Activated CD4-positive, alpha-beta T cell treated with anti-CD3 and anti-CD28 coated beads, Interleukin-2, amount 10 ng/mL, durations not matched to agents 24 days and 14 days (primary cell): Measurements from ENCODE around the gene DARS2. TPM values are rescaled to one million over a fixed set of nuclear protein-coding genes. Genes with fewer than 3 reads are reported as not detected.

ENCODE experiments used
- DNase-seq: peaks from one replicate; pipeline ENCODE4 v3.0.0; 2022
- H3K27ac Mint-ChIP-seq: one replicate; pipeline ENCODE4 v1.8.0; 2022; ENCODE audit warnings: mild to moderate bottlenecking, mixed read lengths
- H3K27me3 Mint-ChIP-seq: one replicate; pipeline ENCODE4 v1.8.0; 2022; ENCODE audit warnings: mixed read lengths
- H3K36me3 Mint-ChIP-seq: one replicate; pipeline ENCODE4 v1.8.0; 2022; ENCODE audit warnings: low read depth, mild to moderate bottlenecking, mixed read lengths
- H3K4me1 Mint-ChIP-seq: one replicate; pipeline ENCODE4 v1.8.0; 2021; ENCODE audit warnings: mixed read lengths
- H3K4me3 Mint-ChIP-seq: one replicate; pipeline ENCODE4 v1.8.0; 2022; ENCODE audit warnings: mild to moderate bottlenecking, moderate library complexity, mixed read lengths
- H3K9me3 Mint-ChIP-seq: one replicate; pipeline ENCODE4 v1.8.0; 2021; ENCODE audit warnings: mixed read lengths
- intact Hi-C: fragments of 100-400 bp; cut with micrococcal nuclease; formaldehyde crosslinking; loops from one replicate; pipeline ENCODE4 v1.15.1; 2023
- total RNA-seq: library from RNA; stranded (reverse); gene quantifications from 2 replicates; pipeline ENCODE4 v1.2.3, GENCODE V29; 2022

The DARS2 gene
- total RNA-seq, 1 donor from 2014 or later = 47.6 TPM

DNA sequence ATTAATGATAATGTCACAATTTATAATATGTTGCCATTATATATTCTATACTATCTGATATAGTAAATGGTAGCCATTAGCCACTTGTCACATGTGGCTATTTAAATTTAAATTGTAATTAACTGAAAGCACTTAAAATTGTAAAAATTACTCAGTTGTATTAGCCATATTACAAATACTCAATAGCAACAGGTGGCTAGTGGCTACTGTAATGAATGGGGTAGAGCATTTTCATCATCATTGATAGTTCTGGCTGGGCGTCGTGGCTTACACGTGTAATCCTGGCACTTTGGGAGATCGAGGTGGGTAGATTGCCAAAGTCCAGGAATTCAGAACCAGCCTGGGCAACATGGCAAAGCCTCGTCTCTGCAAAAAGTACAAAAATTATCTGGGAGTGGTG is 60.2 kb downstream of the DARS2 start:
- H3K27me3 Mint-ChIP-seq = no peaks in the 10 kb centered on the region
- DNase-seq = no peak
- H3K27ac Mint-ChIP-seq = no peak overlapping the region
- no peak overlapping the region for H3K4me3 Mint-ChIP-seq
- intact Hi-C loops = no loop called here
- H3K9me3 Mint-ChIP-seq = no peaks in the 10 kb centered on the region
- peaks cover 36% of the 10 kb centered on the region for H3K36me3 Mint-ChIP-seq
- peaks cover 11% of the 10 kb centered on the region for H3K4me1 Mint-ChIP-seq

- no peaks in the 10 kb centered on the region for H3K9me3 Mint-ChIP-seq
- no peaks in the 10 kb centered on the region for H3K27me3 Mint-ChIP-seq
- intact Hi-C loops = no loop called here
- no peak for DNase-seq
- peaks cover 11% of the 10 kb centered on the region for H3K4me1 Mint-ChIP-seq
- peaks cover 33% of the 10 kb centered on the region for H3K36me3 Mint-ChIP-seq
- peak overlapping the region; percentile 16 for H3K27ac Mint-ChIP-seq
- H3K4me3 Mint-ChIP-seq = no peak overlapping the region
These were observed 62.5 kb downstream of the DARS2 start for GRCh38 chr1:173886746-173887611.

DNA sequence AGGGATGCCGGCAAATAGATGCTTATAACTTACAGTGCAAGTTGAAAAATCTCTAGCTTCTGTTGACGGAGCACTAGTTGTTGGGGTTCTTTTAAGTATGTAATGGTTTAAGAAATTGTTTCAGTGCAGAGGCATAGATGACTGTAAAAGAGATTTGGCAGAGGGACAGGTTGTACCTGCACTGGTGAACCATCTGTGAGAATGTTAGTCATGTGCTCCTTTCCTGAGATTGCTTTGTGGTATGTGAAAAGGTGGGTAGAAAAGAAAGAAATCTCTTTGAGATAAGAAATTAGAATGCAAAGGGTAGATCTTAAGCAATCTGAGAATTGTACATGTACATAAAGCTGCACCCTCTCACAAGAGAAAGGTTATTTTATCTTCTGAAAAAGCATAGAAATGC is 63.2 kb downstream of the DARS2 start:
- Mint-ChIP-seq H3K9me3 (no peaks in the 10 kb centered on the region), H3K27ac (no peak overlapping the region), H3K36me3 (peaks cover 31% of the 10 kb centered on the region), H3K4me1 (peaks cover 11% of the 10 kb centered on the region), H3K27me3 (no peaks in the 10 kb centered on the region), H3K4me3 (no peak overlapping the region)
- intact Hi-C loops = no loop called here
- no peak for DNase-seq

DNA sequence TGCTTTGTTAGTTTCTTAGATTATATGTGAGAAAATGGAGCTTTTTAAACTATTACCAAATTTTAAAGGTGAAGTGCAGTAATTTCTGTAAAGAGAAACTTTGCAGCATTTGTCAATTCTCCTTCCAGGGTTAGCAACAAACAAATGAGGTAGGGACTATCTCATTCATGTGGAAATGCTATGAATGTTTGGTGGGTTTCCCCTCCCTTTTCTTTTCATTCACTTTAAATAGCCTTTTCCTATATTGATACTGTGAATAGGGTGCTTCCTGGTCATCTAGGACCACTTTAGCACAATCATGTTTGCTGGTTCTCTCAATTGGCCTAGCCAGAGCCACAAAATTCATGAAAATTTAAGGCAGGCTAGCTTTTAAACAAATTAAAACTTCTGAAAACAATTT is 64.3 kb downstream of the DARS2 start:
- Mint-ChIP-seq H3K27me3 (no peaks in the 10 kb centered on the region), H3K9me3 (no peaks in the 10 kb centered on the region), H3K36me3 (peaks cover 33% of the 10 kb centered on the region), H3K27ac (no peak overlapping the region), H3K4me3 (no peak overlapping the region), H3K4me1 (peaks cover 11% of the 10 kb centered on the region)
- intact Hi-C loops = no loop called here
- DNase-seq = no peak

DNA sequence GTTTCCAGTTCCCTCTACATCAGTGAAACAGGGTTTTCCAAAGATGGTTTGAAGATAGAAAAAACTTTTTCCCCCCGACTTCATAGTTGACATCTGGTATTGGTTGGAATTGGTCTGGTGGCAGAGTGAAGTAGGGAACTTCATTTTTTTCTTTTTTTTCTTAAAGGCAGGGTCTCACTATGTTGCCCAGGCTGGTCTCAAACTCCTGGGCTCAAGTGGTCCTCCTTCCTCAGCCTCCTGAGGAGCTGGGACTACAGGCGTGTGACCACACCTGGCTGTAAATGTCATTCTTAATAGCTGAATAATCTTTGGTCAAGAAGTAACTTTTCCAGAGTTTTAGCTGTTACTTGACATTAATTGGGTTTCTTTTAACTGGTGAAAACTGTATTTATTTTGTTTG is 65.4 kb downstream of the DARS2 start:
- H3K4me3 Mint-ChIP-seq = no peak overlapping the region
- no peaks in the 10 kb centered on the region for H3K27me3 Mint-ChIP-seq
- intact Hi-C loops = no loop called here
- no peaks in the 10 kb centered on the region for H3K9me3 Mint-ChIP-seq
- DNase-seq = no peak
- H3K36me3 Mint-ChIP-seq = peaks cover 37% of the 10 kb centered on the region
- no peak overlapping the region for H3K27ac Mint-ChIP-seq
- H3K4me1 Mint-ChIP-seq = peaks cover 11% of the 10 kb centered on the region

DNA sequence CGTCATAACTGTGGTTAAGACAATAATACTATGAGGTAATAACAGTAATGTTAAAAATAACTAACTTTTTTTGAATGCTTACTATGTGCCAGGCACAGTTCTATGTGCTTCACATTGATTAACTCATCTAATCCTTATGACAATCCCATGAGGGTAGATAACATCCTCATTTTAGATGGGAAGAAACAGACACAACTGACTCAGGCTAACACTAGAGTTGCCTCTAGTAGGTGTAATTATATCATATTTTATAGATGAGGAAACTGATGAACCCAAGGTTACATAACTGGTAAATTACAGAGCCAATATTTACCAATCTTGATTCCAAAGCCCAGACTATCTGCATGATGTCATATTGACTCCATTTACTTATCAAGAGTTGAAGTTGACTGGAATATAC is 69.1 kb downstream of the DARS2 start:
- no peak for DNase-seq
- H3K4me1 Mint-ChIP-seq = no peaks in the 10 kb centered on the region
- H3K27me3 Mint-ChIP-seq = no peaks in the 10 kb centered on the region
- H3K4me3 Mint-ChIP-seq = no peak overlapping the region
- intact Hi-C loops = no loop called here
- peaks cover 16% of the 10 kb centered on the region for H3K36me3 Mint-ChIP-seq
- H3K9me3 Mint-ChIP-seq = no peaks in the 10 kb centered on the region
- no peak overlapping the region for H3K27ac Mint-ChIP-seq

- H3K27ac Mint-ChIP-seq = no peak overlapping the region
- H3K9me3 Mint-ChIP-seq = no peaks in the 10 kb centered on the region
- H3K4me1 Mint-ChIP-seq = no peaks in the 10 kb centered on the region
- DNase-seq = no peak
- intact Hi-C loops = no loop called here
- H3K36me3 Mint-ChIP-seq = peaks cover 15% of the 10 kb centered on the region
- H3K4me3 Mint-ChIP-seq = no peak overlapping the region
- H3K27me3 Mint-ChIP-seq = no peaks in the 10 kb centered on the region
These were observed 69.7 kb downstream of the DARS2 start for GRCh38 chr1:173894189-173894588.

DNA sequence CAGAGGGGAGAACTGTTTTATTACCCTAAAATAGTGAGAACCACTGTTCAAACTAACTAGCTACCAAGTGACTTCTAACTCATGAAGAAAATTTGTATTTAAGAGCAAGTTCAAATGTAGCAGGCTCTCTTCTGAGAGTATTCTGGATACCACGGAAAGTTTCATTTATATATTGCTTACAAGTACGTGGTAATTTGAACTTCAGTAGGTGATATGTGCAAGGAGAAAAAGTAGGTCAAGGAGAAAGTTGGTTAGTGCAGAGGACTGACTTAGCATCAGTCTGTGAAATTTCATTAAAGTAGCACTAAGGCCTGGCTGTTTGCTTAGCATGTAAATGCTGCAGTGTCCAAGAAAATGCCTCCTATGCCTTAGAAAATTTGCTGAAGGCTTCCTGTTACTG is 76.0 kb downstream of the DARS2 start:
- no peak for DNase-seq
- H3K4me3 Mint-ChIP-seq = no peak overlapping the region
- H3K4me1 Mint-ChIP-seq = peaks cover 4% of the 10 kb centered on the region
- H3K9me3 Mint-ChIP-seq = no peaks in the 10 kb centered on the region
- no peak overlapping the region for H3K27ac Mint-ChIP-seq
- H3K27me3 Mint-ChIP-seq = no peaks in the 10 kb centered on the region
- no peaks in the 10 kb centered on the region for H3K36me3 Mint-ChIP-seq
- intact Hi-C loops = no loop called here

DNA sequence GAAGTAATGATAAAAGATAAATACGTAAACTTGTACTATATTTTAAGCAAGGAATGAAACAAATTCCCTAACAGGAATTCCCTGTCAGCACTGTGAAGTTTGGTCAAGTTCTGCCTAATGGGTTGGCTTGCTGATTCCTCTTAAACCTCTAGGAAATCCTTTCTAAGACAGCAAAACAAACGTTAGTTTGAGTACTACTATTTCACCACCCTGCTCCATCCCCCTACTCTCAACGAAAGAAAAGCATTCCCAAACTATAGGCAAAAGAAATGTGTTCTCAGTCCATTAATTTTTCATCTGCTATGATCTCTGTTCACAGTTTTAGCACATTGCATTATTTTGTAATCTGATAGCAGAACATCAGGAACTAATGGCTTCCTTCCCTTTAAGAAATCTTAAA is 76.5 kb downstream of the DARS2 start:
- no peak for DNase-seq
- intact Hi-C loops = no loop called here
- Mint-ChIP-seq H3K9me3 (peaks cover 3% of the 10 kb centered on the region), H3K4me3 (no peak overlapping the region), H3K27ac (no peak overlapping the region), H3K36me3 (no peaks in the 10 kb centered on the region), H3K4me1 (peaks cover 4% of the 10 kb centered on the region), H3K27me3 (no peaks in the 10 kb centered on the region)

GRCh38 chr1:173903827-173904531 is 79.5 kb downstream of the DARS2 start:
- Mint-ChIP-seq H3K4me3 (no peak overlapping the region), H3K9me3 (peaks cover 4% of the 10 kb centered on the region), H3K4me1 (peaks cover 4% of the 10 kb centered on the region), H3K36me3 (no peaks in the 10 kb centered on the region), H3K27me3 (no peaks in the 10 kb centered on the region), H3K27ac (no peak overlapping the region)
- intact Hi-C loops = no loop called here
- DNase-seq = no peak

Other genes with a start within 250 kb of the DARS2 start
- gene SLC9C2, start 221.6 kb upstream of the DARS2 start, total RNA-seq = not detected in 2 replicates
- not detected in 2 replicates for gene TEX50, start 189.3 kb upstream of the DARS2 start, total RNA-seq
- gene ANKRD45, start 154.8 kb upstream of the DARS2 start, total RNA-seq = not detected in 2 replicates
- gene KLHL20, start 109.7 kb upstream of the DARS2 start, total RNA-seq = 15.4 and 17.1 TPM in 2 replicates
- 23.2 and 24.4 TPM in 2 replicates for gene CENPL, start 210 bp downstream of the DARS2 start, total RNA-seq
- 695 and 703 TPM in 2 replicates for gene GAS5, start 43.3 kb downstream of the DARS2 start, total RNA-seq
- gene ZBTB37, start 43.7 kb downstream of the DARS2 start, total RNA-seq = 8.7 and 9.1 TPM in 2 replicates
- not detected in 2 replicates for gene SERPINC1, start 92.7 kb downstream of the DARS2 start, total RNA-seq
- gene RC3H1, start 197.7 kb downstream of the DARS2 start, total RNA-seq = 41.7 and 43.3 TPM in 2 replicates